Caki2 (cell line): ENCODE results near the gene HNF4A. TPM values are rescaled to one million over a fixed set of nuclear protein-coding genes. Genes with fewer than 3 reads are reported as not detected.

Experiments used
- DNase-seq: peaks from one replicate; pipeline ENCODE4 v3.0.0-alpha.2; 2015; ENCODE audit warnings: low read depth
- in situ Hi-C: cut with HindIII; loops from 2 replicates; pipeline ENCODE4 v1.10.0; 2016; ENCODE audit warnings: low sequenced_read_pairs, low pct_unique_long_range_greater_than_20kb, mixed read lengths
- total RNA-seq: library from RNA; depleted of rRNA; stranded (reverse); fragments of >200 nt; shearing (Covaris generic); gene quantifications from 2 replicates; pipeline ENCODE4 v1.2.3, GENCODE V29; 2014; ENCODE audit warnings: low replicate concordance

The HNF4A gene
- total RNA-seq, 1 experiment from 2014 or later, result not detected

- in situ Hi-C loops, result no loop called here
These were observed 57.1 kb downstream of the HNF4A start for GRCh38 chr20:44412402-44413144.

GRCh38 chr20:44413575-44414345 lies 58.3 kb downstream of the HNF4A start:
- DNase-seq, result no peak
- in situ Hi-C loops, result no loop called here

More at GRCh38 chr20:44412402-44413144, 57.1 kb downstream of the HNF4A start:
- no peak for DNase-seq

- no peak for DNase-seq
- in situ Hi-C loops, result no loop called here
These were observed 58.8 kb downstream of the HNF4A start for GRCh38 chr20:44414346-44414714.

- in situ Hi-C loops, result no loop called here
- no peak for DNase-seq
These were observed 59.3 kb downstream of the HNF4A start for GRCh38 chr20:44414808-44415207.

- in situ Hi-C loops, result no loop called here
- no peak for DNase-seq
These were observed 60.6 kb downstream of the HNF4A start for GRCh38 chr20:44415833-44416715.

- in situ Hi-C loops, result no loop called here
- no peak for DNase-seq
These were observed 62.8 kb downstream of the HNF4A start for GRCh38 chr20:44418069-44418905.

- in situ Hi-C loops, result no loop called here
- no peak for DNase-seq
These were observed 63.8 kb downstream of the HNF4A start for GRCh38 chr20:44419131-44419844.

GRCh38 chr20:44420497-44420896 lies 65.0 kb downstream of the HNF4A start:
- in situ Hi-C loops, result no loop called here

GRCh38 chr20:44422083-44422482 lies 66.6 kb downstream of the HNF4A start:
- in situ Hi-C loops, result no loop called here
- peak; percentile 27 for DNase-seq

More at GRCh38 chr20:44420497-44420896, 65.0 kb downstream of the HNF4A start:
- DNase-seq, result no peak

GRCh38 chr20:44423480-44423879 lies 68.0 kb downstream of the HNF4A start:
- DNase-seq, result no peak
- in situ Hi-C loops, result no loop called here

- in situ Hi-C loops, result no loop called here
- no peak for DNase-seq
These were observed 68.6 kb downstream of the HNF4A start for GRCh38 chr20:44424039-44424495.

- in situ Hi-C loops, result no loop called here
- DNase-seq, result no peak
These were observed 70.4 kb downstream of the HNF4A start for GRCh38 chr20:44425923-44426322.

GRCh38 chr20:44426879-44427790 lies 71.6 kb downstream of the HNF4A start:
- in situ Hi-C loops, result no loop called here
- DNase-seq, result no peak

- in situ Hi-C loops, result no loop called here
- no peak for DNase-seq
These were observed 72.3 kb downstream of the HNF4A start for GRCh38 chr20:44427804-44428173.

- in situ Hi-C loops, result no loop called here
- DNase-seq, result no peak
These were observed 72.9 kb downstream of the HNF4A start for GRCh38 chr20:44428174-44429016.

GRCh38 chr20:44429017-44429339 lies 73.5 kb downstream of the HNF4A start:
- in situ Hi-C loops, result no loop called here
- DNase-seq, result no peak
